A549 (cell line): Measurements from ENCODE around the gene COA8. TPM values are rescaled to one million over a fixed set of nuclear protein-coding genes. Genes with fewer than 3 reads are reported as not detected.

Experiments
- ATAC-seq, 2 experiments: fragments of 200-7000 bp in 1 of 2; fragments of >200 bp in 1 of 2; cut with Nextera tagmentation in 1 of 2; cut with Tn5 transposase in 1 of 2; 3 replicates each; pipeline versions ENCODE4 v1.8.0 to v1.9.1; 2018 to 2020; ENCODE audit warnings: mild to moderate bottlenecking in 1 of 2, moderate library complexity in 1 of 2
- CTCF ChIA-PET: fragments of 300-600 bp; sonication (Branson Sonifier 250); formaldehyde crosslinking; extraction: SDS; loops from one replicate; lab custom pipeline; 2021; ENCODE audit warnings: antibody characterized with exemption, inconsistent platforms; lab: Yijun Ruan, JAX
- POLR2A ChIA-PET: fragments of 350-600 bp; formaldehyde crosslinking; extraction: SDS; loops from one replicate; lab custom pipeline; 2021; ENCODE audit warnings: antibody characterized with exemption, inconsistent platforms; lab: Yijun Ruan, JAX
- DNase-seq, 2 experiments: peaks; one replicate each; pipeline versions ENCODE4 v3.0.0 to v3.0.0-alpha.2; 2011 to 2016; ENCODE audit warnings: low read depth in 1 of 2, low spot score in 1 of 2
- FAIRE-seq: peaks from 2 replicates; lab custom pipeline; 2011; peaks lifted over from hg19 to GRCh38; lab: Jason Lieb, UNC
- H3K27ac ChIP-seq, 2 experiments: fragments of >200 bp; sonication (Bioruptor Twin); formaldehyde crosslinking; 3 replicates each; pipeline ENCODE4 v1.5.1; 2016 to 2017
- H3K4me1 ChIP-seq: fragments of >200 bp; sonication (Bioruptor Twin); formaldehyde crosslinking; 3 replicates; pipeline ENCODE4 v1.6.1; 2016
- H3K4me2 ChIP-seq: fragments of >200 bp; sonication (Bioruptor Twin); formaldehyde crosslinking; 3 replicates; pipeline ENCODE4 v1.6.1; 2016
- H3K4me3 ChIP-seq: fragments of >200 bp; sonication (Bioruptor Twin); formaldehyde crosslinking; 3 replicates; pipeline ENCODE4 v1.5.1; 2016
- H3K9me3 ChIP-seq: fragments of >200 bp; sonication (Bioruptor Twin); formaldehyde crosslinking; 3 replicates; pipeline ENCODE4 v1.6.1; 2016
- CBX8 ChIP-seq: fragments of 200-600 bp; sonication (generic); IDR thresholded peaks from 2 replicates; pipeline ENCODE4 v1.6.1; 2016
- EHMT2 ChIP-seq: fragments of 200-600 bp; sonication (generic); IDR thresholded peaks from 2 replicates; pipeline ENCODE4 v1.6.1; 2016; ENCODE audit warnings: antibody characterized with exemption, low read depth, mild to moderate bottlenecking, moderate library complexity
- FOXS1 ChIP-seq: fragments of 250-450 bp; sonication (Bioruptor Pico); IDR thresholded peaks from 2 replicates; pipeline ENCODE4 v1.5.0; 2020; ENCODE audit warnings: mild to moderate bottlenecking, moderate library complexity
- HOXB13 ChIP-seq: fragments of 250-450 bp; sonication (Bioruptor Pico); IDR thresholded peaks from 2 replicates; pipeline ENCODE4 v1.5.0; 2020; ENCODE audit warnings: low read depth, mild to moderate bottlenecking, moderate library complexity
- JUN ChIP-seq, 2 experiments: fragments of >200 bp; sonication (Bioruptor Twin); formaldehyde crosslinking; IDR thresholded peaks; 2 replicates in 1 of 2; 3 replicates in 1 of 2; pipeline ENCODE4 v1.6.1; 2016 to 2017
- POLR2AphosphoS2 ChIP-seq: conservative IDR thresholded peaks from 2 replicates; pipeline ENCODE4 v1.6.1; 2012; ENCODE audit warnings: low read length, improper control_type of control experiment, inconsistent platforms
- RAD21 ChIP-seq, 2 experiments: fragments of >200 bp in 1 of 2; sonication (Bioruptor Twin) in 1 of 2; formaldehyde crosslinking in 1 of 2; IDR thresholded peaks in 1 of 2; conservative IDR thresholded peaks in 1 of 2; 2 replicates in 1 of 2; 3 replicates in 1 of 2; pipeline ENCODE4 v1.6.1; 2012 to 2018; ENCODE audit warnings: inconsistent platforms in 1 of 2
- SMC3 ChIP-seq: fragments of >200 bp; sonication (Bioruptor Twin); formaldehyde crosslinking; IDR thresholded peaks from 3 replicates; pipeline ENCODE4 v1.6.1; 2018; ENCODE audit warnings: inconsistent platforms
- TFCP2L1 ChIP-seq: fragments of 250-450 bp; sonication (Bioruptor Pico); IDR thresholded peaks from 2 replicates; pipeline ENCODE4 v1.5.0; 2021; ENCODE audit warnings: mild to moderate bottlenecking
- ZNF302 ChIP-seq: fragments of 250-450 bp; sonication (Bioruptor Pico); IDR thresholded peaks from 2 replicates; pipeline ENCODE4 v1.9.0; 2021; ENCODE audit warnings: inconsistent platforms, mild to moderate bottlenecking, moderate library complexity
- WGBS: methylation state at CpG from one replicate; pipeline ENCODE4 v1.1.6; 2017; ENCODE audit errors: missing lambda C conversion rate; 5-methylcytosine and 5-hydroxymethylcytosine counted together
- polyA plus RNA-seq, 4 experiments: library from polyadenylated mRNA; depleted of rRNA in 3 of 4; stranded (reverse); fragments of >200 nt; fragmentation: RNase III in 1 of 4; extraction: RNeasy Plus Mini Kit Qiagen cat#74134 plus additional on column Dnase treatment in 1 of 4; gene quantifications; 2 replicates in 3 of 4; 3 replicates in 1 of 4; pipeline ENCODE4 v1.2.3, GENCODE V29; 2011 to 2017
- TF ChIP-seq, protein P1 (sequence below): fragments of 150-350 bp; IDR thresholded peaks from 2 replicates; pipeline ENCODE4 v1.6.1; 2014; ENCODE audit warnings: low read depth, mild to moderate bottlenecking, low read length
- TF ChIP-seq, protein P2 (sequence below): fragments of 250-450 bp; sonication (Bioruptor Pico); IDR thresholded peaks from 2 replicates; pipeline ENCODE4 v1.5.0; 2021; ENCODE audit warnings: mild to moderate bottlenecking, moderate library complexity, borderline replicate concordance
- TF ChIP-seq, protein P3 (sequence below): IDR thresholded peaks from 2 replicates; pipeline ENCODE4 v1.6.1; 2012
- TF ChIP-seq, protein P4 (sequence below): fragments of >200 bp; sonication (Bioruptor Twin); formaldehyde crosslinking; IDR thresholded peaks from 3 replicates; pipeline ENCODE4 v1.5.1; 2016

The COA8 gene
- polyA plus RNA-seq, 2 of the 4 experiments (the other 2 are of a cell fraction), result 29.8 to 34.9 TPM

DNA sequence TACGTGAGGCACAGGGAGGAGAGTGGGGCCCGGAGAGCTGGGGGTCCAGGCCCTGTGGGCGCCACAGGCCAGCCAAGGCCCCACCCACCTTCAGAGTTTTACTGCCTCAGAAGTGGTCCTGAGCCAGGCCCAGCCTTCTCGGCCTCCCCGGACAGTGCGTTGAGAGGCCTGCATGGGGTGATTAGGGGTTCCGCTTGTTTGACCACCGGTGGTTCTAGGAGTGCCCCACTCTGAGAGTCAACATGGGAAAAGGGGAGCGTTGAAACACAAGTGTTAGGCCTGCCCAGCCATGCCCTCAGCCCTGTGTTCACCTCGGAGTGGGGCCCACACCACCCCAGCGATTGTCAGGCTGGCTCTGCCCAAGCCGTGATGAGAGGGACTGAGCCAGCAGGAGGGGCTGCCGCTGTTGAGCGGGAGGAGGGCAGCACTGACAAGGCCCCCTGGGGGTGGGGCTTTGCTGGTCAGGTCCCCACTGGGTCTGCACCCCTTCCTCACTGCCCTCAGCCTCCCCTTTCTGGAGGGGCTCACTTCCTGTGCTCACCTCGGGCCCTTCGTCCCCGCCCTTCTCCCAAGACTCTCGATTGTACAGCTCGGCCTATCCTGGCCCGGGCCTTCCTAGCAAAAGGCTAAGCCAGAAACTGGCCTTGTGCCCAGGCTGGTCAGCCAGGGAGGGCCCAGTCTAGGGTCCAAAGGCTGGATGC, 44.9 kb upstream of the COA8 start (continued):
- TF ChIP-seq, protein P1, sequence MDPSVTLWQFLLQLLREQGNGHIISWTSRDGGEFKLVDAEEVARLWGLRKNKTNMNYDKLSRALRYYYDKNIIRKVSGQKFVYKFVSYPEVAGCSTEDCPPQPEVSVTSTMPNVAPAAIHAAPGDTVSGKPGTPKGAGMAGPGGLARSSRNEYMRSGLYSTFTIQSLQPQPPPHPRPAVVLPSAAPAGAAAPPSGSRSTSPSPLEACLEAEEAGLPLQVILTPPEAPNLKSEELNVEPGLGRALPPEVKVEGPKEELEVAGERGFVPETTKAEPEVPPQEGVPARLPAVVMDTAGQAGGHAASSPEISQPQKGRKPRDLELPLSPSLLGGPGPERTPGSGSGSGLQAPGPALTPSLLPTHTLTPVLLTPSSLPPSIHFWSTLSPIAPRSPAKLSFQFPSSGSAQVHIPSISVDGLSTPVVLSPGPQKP, result no peak

DNA sequence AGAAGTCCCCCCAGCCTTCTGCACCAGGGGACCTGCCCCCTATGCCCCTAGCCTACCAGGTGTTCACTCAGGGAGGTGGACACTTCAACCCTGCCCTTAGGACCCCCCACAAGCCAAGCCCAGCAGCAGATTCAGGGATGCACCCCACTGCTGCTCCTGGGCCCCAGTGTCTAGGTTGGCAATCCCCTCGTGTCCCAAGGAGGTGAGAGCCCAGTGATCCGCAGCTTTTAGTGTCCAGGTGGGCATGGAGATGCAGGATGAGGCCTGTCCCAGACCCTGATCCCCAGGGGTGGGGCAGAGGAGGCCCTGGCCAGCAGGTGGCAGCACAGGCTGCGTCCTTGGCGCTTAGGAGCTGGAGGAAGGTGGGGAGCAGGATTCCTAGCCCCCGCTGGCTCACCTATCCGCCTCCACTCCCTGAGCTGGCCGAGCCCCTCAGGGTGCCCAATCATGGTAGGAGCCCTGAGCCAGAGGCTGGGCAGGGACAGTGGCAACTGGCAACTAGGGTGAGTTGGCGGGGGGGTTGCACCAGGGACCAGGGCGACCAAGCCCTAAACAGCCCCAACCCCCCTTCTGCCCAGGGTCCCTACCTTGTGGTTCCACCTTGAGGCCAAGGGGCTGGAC, 44.2 kb upstream of the COA8 start:
- Histone ChIP-seq H3K4me2 (peak overlapping the region; percentile 30; the same call in 1 of the 3 replicates), H3K27ac (peak overlapping the region; percentile 24 to 48; a peak in 4 of 6 replicates), H3K4me1 (peaks cover 41% of the 10 kb centered on the region), H3K9me3 (no peaks in the 10 kb centered on the region), H3K4me3 (no peak overlapping the region)
- CTCF ChIA-PET, result interaction anchor here (0.6 to 10.0 kb wide), 19 partner anchors 9 to 403 kb away, joined by 3 to 489 read pairs (median 3); partner anchors contain the start of genes BAG5 and TRMT61A
- TF ChIP-seq POLR2AphosphoS2 (no peak), RAD21 (conservative IDR thresholded peaks at IDR 0.05 in 1 of 2, IDR thresholded peaks at IDR 0.05 in 1 of 2) (peak; percentile 76 to 78), FOXS1 (CRISPR knock-in tag) (no peak), SMC3 (peak; percentile 84), ZNF302 (CRISPR knock-in tag) (no peak), HOXB13 (CRISPR knock-in tag) (no peak), EHMT2 (no peak), JUN (IDR thresholded peaks at IDR 0.05) (0 out of 5 replicates have a peak, but pooled peaks of 1 of the 2 experiments have one; percentile 22), TFCP2L1 (no peak), CBX8 (no peak)
- TF ChIP-seq, protein P2, sequence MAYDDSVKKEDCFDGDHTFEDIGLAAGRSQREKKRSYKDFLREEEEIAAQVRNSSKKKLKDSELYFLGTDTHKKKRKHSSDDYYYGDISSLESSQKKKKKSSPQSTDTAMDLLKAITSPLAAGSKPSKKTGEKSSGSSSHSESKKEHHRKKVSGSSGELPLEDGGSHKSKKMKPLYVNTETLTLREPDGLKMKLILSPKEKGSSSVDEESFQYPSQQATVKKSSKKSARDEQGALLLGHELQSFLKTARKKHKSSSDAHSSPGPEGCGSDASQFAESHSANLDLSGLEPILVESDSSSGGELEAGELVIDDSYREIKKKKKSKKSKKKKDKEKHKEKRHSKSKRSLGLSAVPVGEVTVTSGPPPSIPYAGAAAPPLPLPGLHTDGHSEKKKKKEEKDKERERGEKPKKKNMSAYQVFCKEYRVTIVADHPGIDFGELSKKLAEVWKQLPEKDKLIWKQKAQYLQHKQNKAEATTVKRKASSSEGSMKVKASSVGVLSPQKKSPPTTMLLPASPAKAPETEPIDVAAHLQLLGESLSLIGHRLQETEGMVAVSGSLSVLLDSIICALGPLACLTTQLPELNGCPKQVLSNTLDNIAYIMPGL, result no peak
- TF ChIP-seq, protein P3, sequence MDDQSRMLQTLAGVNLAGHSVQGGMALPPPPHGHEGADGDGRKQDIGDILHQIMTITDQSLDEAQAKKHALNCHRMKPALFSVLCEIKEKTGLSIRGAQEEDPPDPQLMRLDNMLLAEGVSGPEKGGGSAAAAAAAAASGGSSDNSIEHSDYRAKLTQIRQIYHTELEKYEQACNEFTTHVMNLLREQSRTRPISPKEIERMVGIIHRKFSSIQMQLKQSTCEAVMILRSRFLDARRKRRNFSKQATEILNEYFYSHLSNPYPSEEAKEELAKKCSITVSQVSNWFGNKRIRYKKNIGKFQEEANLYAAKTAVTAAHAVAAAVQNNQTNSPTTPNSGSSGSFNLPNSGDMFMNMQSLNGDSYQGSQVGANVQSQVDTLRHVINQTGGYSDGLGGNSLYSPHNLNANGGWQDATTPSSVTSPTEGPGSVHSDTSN, result 0 out of 2 replicates have a peak, but pooled peaks have one; percentile 13
- TF ChIP-seq, protein P4, sequence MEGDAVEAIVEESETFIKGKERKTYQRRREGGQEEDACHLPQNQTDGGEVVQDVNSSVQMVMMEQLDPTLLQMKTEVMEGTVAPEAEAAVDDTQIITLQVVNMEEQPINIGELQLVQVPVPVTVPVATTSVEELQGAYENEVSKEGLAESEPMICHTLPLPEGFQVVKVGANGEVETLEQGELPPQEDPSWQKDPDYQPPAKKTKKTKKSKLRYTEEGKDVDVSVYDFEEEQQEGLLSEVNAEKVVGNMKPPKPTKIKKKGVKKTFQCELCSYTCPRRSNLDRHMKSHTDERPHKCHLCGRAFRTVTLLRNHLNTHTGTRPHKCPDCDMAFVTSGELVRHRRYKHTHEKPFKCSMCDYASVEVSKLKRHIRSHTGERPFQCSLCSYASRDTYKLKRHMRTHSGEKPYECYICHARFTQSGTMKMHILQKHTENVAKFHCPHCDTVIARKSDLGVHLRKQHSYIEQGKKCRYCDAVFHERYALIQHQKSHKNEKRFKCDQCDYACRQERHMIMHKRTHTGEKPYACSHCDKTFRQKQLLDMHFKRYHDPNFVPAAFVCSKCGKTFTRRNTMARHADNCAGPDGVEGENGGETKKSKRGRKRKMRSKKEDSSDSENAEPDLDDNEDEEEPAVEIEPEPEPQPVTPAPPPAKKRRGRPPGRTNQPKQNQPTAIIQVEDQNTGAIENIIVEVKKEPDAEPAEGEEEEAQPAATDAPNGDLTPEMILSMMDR, result peak; percentile 85
- FAIRE-seq (no peak), DNase-seq (peak; percentile 63 to 93), ATAC-seq (peak; percentile 32 to 75; a peak in 4 of 6 replicates)
- POLR2A ChIA-PET, result interaction anchor here (0.8 to 1.5 kb wide), 2 partner anchors 10 to 24 kb away, joined by 4 read pairs; no protein-coding TSS in a partner anchor
- 10% methylated on average over 3 of the region's 9 CpGs for WGBS
